Measurements from ENCODE around the gene PELI3. TPM values are rescaled to one million over a fixed set of nuclear protein-coding genes. Genes with fewer than 3 reads are reported as not detected.

The PELI3 gene
- total RNA-seq, 4 donors from 2014 or later = 13.8 to 35.0 (median 24.0) TPM

DNA sequence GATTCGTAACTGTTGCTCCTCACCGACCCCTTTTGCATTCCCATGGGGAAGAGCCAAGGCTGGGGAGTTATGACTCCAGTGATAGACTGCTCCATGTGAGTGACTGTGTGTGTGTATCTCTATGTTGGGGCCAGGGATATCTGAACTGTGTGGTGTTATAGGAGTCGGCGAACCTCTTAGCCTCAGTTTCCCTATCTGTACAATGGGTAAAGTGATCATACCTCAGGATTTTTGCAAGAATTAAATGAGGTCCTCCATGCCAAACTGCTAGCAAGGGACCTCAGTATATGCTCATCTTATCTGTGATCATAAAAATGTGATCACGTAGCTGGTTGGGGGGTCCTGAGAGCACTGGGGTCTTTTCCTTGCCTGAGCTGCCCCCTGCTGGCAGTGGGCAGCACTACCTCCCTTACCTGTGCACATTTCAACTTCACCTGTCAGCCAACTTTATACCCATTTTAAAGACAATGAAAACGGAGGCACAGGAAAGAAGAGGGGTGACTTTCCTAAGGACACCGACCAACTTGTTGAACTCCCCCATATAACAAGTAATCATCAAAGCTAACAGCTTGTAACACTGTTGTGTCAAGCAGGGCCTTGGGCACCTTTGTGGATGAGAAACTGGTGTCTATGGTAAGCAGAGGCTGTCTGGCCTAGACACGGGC lies 12.2 kb downstream of the PELI3 start:
- H3K9me3 ChIP-seq = no peaks in the 10 kb centered on the region
- H3K27ac ChIP-seq = peak overlapping the region; percentile 86 to 90
- no peak for DNase-seq
- peak; percentile 40 to 60 (median 53) for TF ChIP-seq CTCF (IDR thresholded peaks at IDR 0.05)
- TF ChIP-seq POLR2A (IDR thresholded peaks at IDR 0.05) = no peak
- no peaks in the 10 kb centered on the region for H3K36me3 ChIP-seq
- peak overlapping the region; percentile 65 to 92 for H3K4me3 ChIP-seq
- H3K27me3 ChIP-seq = no peaks in the 10 kb centered on the region
- H3K4me1 ChIP-seq = no peaks in the 10 kb centered on the region
- intact Hi-C loops (cut with DNase I; ENCODE audit: low total_unique reads) = no loop called here

GRCh38 chr11:66479394-66480116 lies 12.8 kb downstream of the PELI3 start:
- TF ChIP-seq POLR2A (IDR thresholded peaks at IDR 0.05) (no peak), CTCF (IDR thresholded peaks at IDR 0.05) (no peak)
- DNase-seq = peak; percentile 46 to 51
- intact Hi-C loops (cut with DNase I; ENCODE audit: low total_unique reads) = no loop called here
- no peaks in the 10 kb centered on the region for H3K36me3 ChIP-seq
- H3K4me3 ChIP-seq = peak overlapping the region; percentile 65 to 92
- no peaks in the 10 kb centered on the region for H3K9me3 ChIP-seq
- peak overlapping the region; percentile 86 to 90 for H3K27ac ChIP-seq
- no peaks in the 10 kb centered on the region for H3K4me1 ChIP-seq
- no peaks in the 10 kb centered on the region for H3K27me3 ChIP-seq

GRCh38 chr11:66480117-66480938 lies 13.6 kb downstream of the PELI3 start, which contains the start of gene DPP3:
Gene DPP3, plus strand, starts transcription at chr11:66480434. Its CDS starts 1,767 bp downstream, at chr11:66482201.
- peak within 1 kb of the TSS; percentile 65 to 92 for H3K4me3 ChIP-seq
- DNase-seq = peak; percentile 96 to 98
- no peaks in the 10 kb centered on the region for H3K27me3 ChIP-seq
- H3K36me3 ChIP-seq = no peaks in the 10 kb centered on the region
- H3K4me1 ChIP-seq = no peaks in the 10 kb centered on the region
- intact Hi-C loops (cut with DNase I; ENCODE audit: low total_unique reads) = no loop called here
- H3K9me3 ChIP-seq = no peaks in the 10 kb centered on the region
- peak within 1 kb of the TSS; percentile 86 to 90 for H3K27ac ChIP-seq
- TF ChIP-seq POLR2A (IDR thresholded peaks at IDR 0.05) = peak; percentile 71 to 89
- peak in 2 of 4 experiments; percentile 3 to 13 for TF ChIP-seq CTCF (IDR thresholded peaks at IDR 0.05)

DNA sequence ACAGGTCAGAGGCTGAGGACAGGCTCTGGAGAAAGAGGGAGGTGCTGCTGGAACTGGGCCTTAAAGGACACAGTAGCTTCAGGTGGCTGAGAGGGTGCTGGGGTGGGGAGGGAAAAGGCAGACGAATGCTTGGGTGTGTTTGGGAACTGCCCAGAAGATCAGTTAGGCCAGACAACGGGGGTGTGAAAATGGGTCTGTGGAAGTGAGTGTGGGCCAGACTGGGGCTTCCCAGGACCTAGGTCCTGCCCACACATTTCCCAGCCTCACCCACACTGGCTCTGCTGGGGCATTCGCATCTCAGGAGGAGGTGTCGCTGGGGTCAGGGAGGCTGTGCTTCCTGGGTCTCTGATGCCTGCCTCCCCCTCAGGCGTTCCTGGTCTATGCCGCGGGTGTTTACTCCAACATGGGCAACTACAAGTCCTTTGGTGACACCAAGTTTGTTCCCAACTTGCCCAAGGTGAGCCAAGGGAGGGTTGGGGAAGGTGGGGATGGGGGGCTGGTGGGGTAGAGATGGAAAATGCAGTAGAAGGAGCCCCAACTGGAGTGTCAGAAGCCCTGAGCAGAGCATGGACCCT lies 18.2 kb downstream of the PELI3 start:
- H3K27ac ChIP-seq = no peak overlapping the region
- no peaks in the 10 kb centered on the region for H3K36me3 ChIP-seq
- no peak for DNase-seq
- intact Hi-C loops (cut with DNase I; ENCODE audit: low total_unique reads) = no loop called here
- no peaks in the 10 kb centered on the region for H3K9me3 ChIP-seq
- TF ChIP-seq CTCF (IDR thresholded peaks at IDR 0.05) (no peak), POLR2A (IDR thresholded peaks at IDR 0.05) (no peak)
- no peak overlapping the region for H3K4me3 ChIP-seq
- no peaks in the 10 kb centered on the region for H3K4me1 ChIP-seq
- no peaks in the 10 kb centered on the region for H3K27me3 ChIP-seq

Data from uterus (tissue), 4 donors.